HG02973 (cell line): ENCODE measurements around the gene SLC26A11.
"Not testable (repeated sequence)": the region's sequence is repeated elsewhere in the genome, so short reads cannot be mapped to it uniquely, and the experiment has no call there.

Experiments
- ATAC-seq: cut with Tn5 transposase; IDR thresholded peaks from one replicate; pipeline ENCODE4 v1.9.1; 2021; ENCODE audit warnings: moderate library complexity; ENCODE audit not compliant: unreplicated experiment

Gene SLC26A11

DNA sequence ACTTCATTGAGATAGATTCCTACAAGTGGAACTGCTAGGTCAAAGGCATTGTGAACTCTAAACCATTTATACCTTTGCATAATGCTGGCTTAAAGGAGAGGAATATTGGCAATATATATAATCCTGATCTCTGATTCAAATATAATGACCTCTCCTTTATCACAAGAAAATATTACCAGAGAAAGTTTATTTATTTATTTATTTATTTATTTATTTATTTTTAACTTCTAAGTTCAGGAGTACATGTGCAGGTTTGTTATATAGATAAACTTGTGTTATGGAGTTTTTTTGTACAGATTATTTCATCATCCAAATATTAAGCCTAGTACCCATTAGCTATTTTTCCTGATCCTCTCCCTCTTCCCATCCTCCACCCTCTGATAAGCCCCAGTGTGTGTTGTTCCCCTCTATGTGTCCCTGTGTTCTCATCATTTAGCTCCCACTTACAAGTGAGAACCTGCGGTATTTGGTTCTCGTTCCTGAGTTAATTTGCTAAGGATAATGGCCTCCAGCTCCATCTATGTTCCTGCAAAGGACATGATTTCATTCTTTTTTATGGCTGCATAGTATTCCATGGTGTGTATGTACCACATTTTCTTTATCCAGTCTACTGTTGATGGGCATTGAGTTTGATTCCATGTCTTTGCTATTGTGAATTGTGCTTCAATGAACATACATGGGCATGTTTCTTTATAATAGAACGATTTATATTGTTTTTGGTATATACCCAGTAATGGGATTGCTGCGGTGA lies 79.3 kb downstream of the SLC26A11 start:
- not testable (repeated sequence) for ATAC-seq

DNA sequence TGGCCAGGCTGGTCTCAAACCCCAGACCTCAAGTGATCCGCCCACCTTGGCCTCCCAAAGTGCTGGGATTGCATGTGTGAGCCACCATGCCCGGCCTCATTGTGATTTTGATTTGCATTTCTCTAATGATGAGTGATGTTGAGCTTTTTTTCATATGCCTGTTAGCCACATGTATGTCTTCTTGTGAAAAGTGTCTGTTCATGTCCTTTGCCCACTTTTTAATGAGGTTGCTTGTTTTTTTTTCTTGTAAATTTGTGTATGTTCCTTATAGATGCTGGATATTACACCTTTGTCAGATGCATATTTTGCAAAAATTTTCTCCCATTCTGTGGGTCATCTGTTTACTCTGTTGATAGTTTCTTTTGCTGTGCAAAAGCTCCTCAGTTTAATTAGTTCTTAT lies 80.5 kb downstream of the SLC26A11 start:
- ATAC-seq, result not testable (repeated sequence)
